Measurements from ENCODE around the gene CYGB. TPM values are rescaled to one million over a fixed set of nuclear protein-coding genes. Genes with fewer than 3 reads are reported as not detected.

CYGB gene
- total and polyA plus RNA-seq, 10 of the 15 experiments (the other 5 are each of a cell fraction or from before 2014, with no cell fraction given), result 0.34 TPM; not detected in 9

GRCh38 chr17:76575570-76575969 is 38.1 kb upstream of the CYGB start:
- RAD21 ChIA-PET (ENCODE audit: unreplicated experiment), result no interaction called here
- CTCF ChIA-PET, result interaction anchor here (0.7 to 2.2 kb wide), 4 partner anchors 14 to 106 kb away, joined by 3 to 6 read pairs (median 4); no protein-coding TSS in a partner anchor
- Histone ChIP-seq H3K4me2 (ENCODE audit: control insufficient read depth, insufficient read depth) (no peak overlapping the region), H3K79me2 (ENCODE audit: control insufficient read depth, insufficient read depth, low read length) (no peaks in the 10 kb centered on the region), H3K4me1 (ENCODE audit: control insufficient read depth, insufficient read depth, low read length) (peaks cover 14% of the 10 kb centered on the region), H3K4me3 (no peak overlapping the region), H3K9ac (ENCODE audit: control insufficient read depth, insufficient read depth, low read length) (no peak overlapping the region), H3K27me3 (replicated peaks in 1 of 2; ENCODE audit: control insufficient read depth in 2 of 2, insufficient read depth in 2 of 2, low read length in 1 of 2) (no peaks in the 10 kb centered on the region), H3K27ac (ENCODE audit: control insufficient read depth, insufficient read depth) (no peak overlapping the region), H3K9me3 (replicated peaks; ENCODE audit: control insufficient read depth, insufficient read depth, low read length) (no peaks in the 10 kb centered on the region), H2AFZ (ENCODE audit: control insufficient read depth, low read depth, low read length) (no peak overlapping the region), H3K36me3 (ENCODE audit: control insufficient read depth in 2 of 2, insufficient read depth in 2 of 2, low read length in 1 of 2) (no peaks in the 10 kb centered on the region), H4K20me1 (ENCODE audit: control insufficient read depth, insufficient read depth) (no peaks in the 10 kb centered on the region)
- no peak for ATAC-seq
- intact Hi-C loops (cut with micrococcal nuclease; ENCODE audit: unreplicated experiment) (no loop called here), in situ Hi-C loops (cut with MboI) (no loop called here)
- SMC1A ChIA-PET (ENCODE audit: uncharacterized antibody, unreplicated experiment), result no interaction called here
- TF ChIP-seq RUNX3 (IDR thresholded peaks at IDR 0.05; ENCODE audit: low read length) (no peak), RFX5 (IDR thresholded peaks at IDR 0.05; ENCODE audit: low read depth, low read length) (no peak), RAD51 (IDR thresholded peaks at IDR 0.05) (no peak), REST (IDR thresholded peaks at IDR 0.05; ENCODE audit: low read depth, low read length) (no peak)
- 51% methylated on average over 5 of the region's 5 CpGs for WGBS (ENCODE audit: insufficient coverage, insufficient replicate concordance, low lambda C conversion rate, missing lambda C conversion rate)
- BruUV-seq (replicated peaks), result no TSS peak
- no peak for DNase-seq (ENCODE audit: low read depth, low spot score)
- POLR2A ChIA-PET, result interaction anchor here (0.6 kb wide), 1 partner anchor 29 kb away, joined by 5 read pairs; no protein-coding TSS in a partner anchor
- FAIRE-seq, result no peak

- ATAC-seq (no peak), DNase-seq (ENCODE audit: low read depth, low spot score) (no peak), FAIRE-seq (no peak)
- RAD21 ChIA-PET (ENCODE audit: unreplicated experiment), result no interaction called here
- Histone ChIP-seq H2AFZ (ENCODE audit: control insufficient read depth, low read depth, low read length) (no peak overlapping the region), H3K27ac (ENCODE audit: control insufficient read depth, insufficient read depth) (no peak overlapping the region), H3K79me2 (ENCODE audit: control insufficient read depth, insufficient read depth, low read length) (no peaks in the 10 kb centered on the region), H3K9ac (ENCODE audit: control insufficient read depth, insufficient read depth, low read length) (no peak overlapping the region), H3K27me3 (replicated peaks in 1 of 2; ENCODE audit: control insufficient read depth in 2 of 2, insufficient read depth in 2 of 2, low read length in 1 of 2) (no peaks in the 10 kb centered on the region), H3K36me3 (ENCODE audit: control insufficient read depth in 2 of 2, insufficient read depth in 2 of 2, low read length in 1 of 2) (no peaks in the 10 kb centered on the region), H3K4me3 (no peak overlapping the region), H4K20me1 (ENCODE audit: control insufficient read depth, insufficient read depth) (no peaks in the 10 kb centered on the region), H3K9me3 (replicated peaks; ENCODE audit: control insufficient read depth, insufficient read depth, low read length) (no peaks in the 10 kb centered on the region), H3K4me2 (ENCODE audit: control insufficient read depth, insufficient read depth) (no peak overlapping the region), H3K4me1 (ENCODE audit: control insufficient read depth, insufficient read depth, low read length) (peaks cover 2% of the 10 kb centered on the region; the same call in 1 of the 2 replicates)
- no TSS peak for BruUV-seq (replicated peaks)
- CTCF ChIA-PET, result interaction anchor here (2.1 kb wide), 1 partner anchor 16 kb away, joined by 5 read pairs; no protein-coding TSS in a partner anchor
- POLR2A ChIA-PET, result no interaction called here
- intact Hi-C loops (cut with micrococcal nuclease; ENCODE audit: unreplicated experiment) (no loop called here), in situ Hi-C loops (cut with MboI) (no loop called here)
- WGBS (ENCODE audit: insufficient coverage, insufficient replicate concordance, low lambda C conversion rate, missing lambda C conversion rate), result 84% methylated on average over 11 of the region's 11 CpGs
- SMC1A ChIA-PET (ENCODE audit: uncharacterized antibody, unreplicated experiment), result no interaction called here
- TF ChIP-seq CHD1 (IDR thresholded peaks at IDR 0.05; ENCODE audit: low read depth, low read length) (no peak), POLR2AphosphoS2 (IDR thresholded peaks at IDR 0.05; ENCODE audit: low read depth, low read length) (no peak), EP300 (IDR thresholded peaks at IDR 0.05; ENCODE audit: borderline replicate concordance in 1 of 2, control insufficient read depth in 1 of 2, low read depth in 2 of 2, low read length in 2 of 2) (no peak), ZNF622 (IDR thresholded peaks at IDR 0.05) (no peak), DPF2 (IDR thresholded peaks at IDR 0.05) (no peak), BRCA1 (IDR thresholded peaks at IDR 0.05; ENCODE audit: low read depth, low read length) (no peak), NBN (IDR thresholded peaks at IDR 0.05) (no peak), SP1 (IDR thresholded peaks at IDR 0.05; ENCODE audit: low read depth, low read length) (no peak), HDGF (IDR thresholded peaks at IDR 0.05) (no peak), E2F4 (IDR thresholded peaks at IDR 0.05; ENCODE audit: low read depth, low read length) (no peak), SMAD5 (IDR thresholded peaks at IDR 0.05; ENCODE audit: low read depth) (no peak), SRF (IDR thresholded peaks at IDR 0.05; ENCODE audit: low read depth in 2 of 2, low read length in 2 of 2) (no peak), IKZF1 (conservative IDR thresholded peaks at IDR 0.05) (no peak)
Measured at GRCh38 chr17:76574166-76574565, 36.7 kb upstream of the CYGB start.
